Karpas-422 (cell line): ENCODE measurements around the gene TSPAN11. TPM values are rescaled to one million over a fixed set of nuclear protein-coding genes. Genes with fewer than 3 reads are reported as not detected.

Experiments used
- DNase-seq: peaks from one replicate; pipeline ENCODE4 v3.0.0-alpha.2; 2015
- H2AFZ ChIP-seq: fragments of 200-600 bp; sonication (generic); 2 replicates; pipeline ENCODE4 v1.6.1; 2014; ENCODE audit warnings: antibody characterized with exemption, low read length, mixed read lengths
- H3K27ac ChIP-seq: fragments of 200-600 bp; sonication (generic); 2 replicates; pipeline ENCODE4 v1.5.1; 2014; ENCODE audit warnings: mild to moderate bottlenecking, low read length, moderate library complexity
- H3K27me3 ChIP-seq: fragments of 200-600 bp; sonication (generic); 2 replicates; pipeline ENCODE4 v1.6.1; 2014; ENCODE audit warnings: low read length, mixed read lengths
- H3K36me3 ChIP-seq: fragments of 200-600 bp; sonication (generic); 2 replicates; pipeline ENCODE4 v1.6.1; 2014; ENCODE audit warnings: low read length, mixed read lengths; ENCODE audit not compliant: insufficient read depth
- H3K4me1 ChIP-seq: fragments of 200-600 bp; sonication (generic); 2 replicates; pipeline ENCODE4 v1.6.1; 2014; ENCODE audit warnings: mild to moderate bottlenecking, low read length, mixed read lengths
- H3K4me2 ChIP-seq: fragments of 200-600 bp; sonication (generic); 2 replicates; pipeline ENCODE4 v1.6.1; 2014; ENCODE audit warnings: low read length, low read depth, mild to moderate bottlenecking; ENCODE audit not compliant: poor library complexity, severe bottlenecking
- H3K4me3 ChIP-seq: fragments of 200-600 bp; sonication (generic); 2 replicates; pipeline ENCODE4 v1.5.1; 2014; ENCODE audit warnings: mild to moderate bottlenecking, antibody characterized with exemption, low read length, mixed read lengths
- H3K79me2 ChIP-seq: fragments of 200-600 bp; sonication (generic); 2 replicates; pipeline ENCODE4 v1.6.1; 2014; ENCODE audit warnings: mild to moderate bottlenecking, low read length, mixed read lengths
- H3K9ac ChIP-seq: fragments of 200-600 bp; sonication (generic); 2 replicates; pipeline ENCODE4 v1.6.0; 2014; ENCODE audit warnings: low read length
- H3K9me2 ChIP-seq: fragments of 200-600 bp; sonication (generic), shearing (Covaris generic); replicated peaks from 2 replicates; pipeline ENCODE4 v1.6.0; 2014; ENCODE audit warnings: mild to moderate bottlenecking, low read length, moderate library complexity; ENCODE audit not compliant: insufficient read depth
- H3K9me3 ChIP-seq: fragments of 300-700, 200-600 bp; sonication (generic); 2 replicates; pipeline ENCODE4 v1.6.1; 2014; ENCODE audit warnings: low read length, mixed read lengths
- H4K20me1 ChIP-seq: fragments of 200-600 bp; sonication (generic); 2 replicates; pipeline ENCODE4 v1.6.1; 2014; ENCODE audit warnings: mild to moderate bottlenecking, antibody characterized with exemption, low read length, low read depth; ENCODE audit not compliant: insufficient read depth
- total RNA-seq: library from RNA; depleted of rRNA; stranded (reverse); fragments of >200 nt; shearing (Covaris generic); gene quantifications from 2 replicates; pipeline ENCODE4 v1.2.3, GENCODE V29; 2014; ENCODE audit warnings: low replicate concordance

Gene TSPAN11
- total RNA-seq, 1 experiment from 2014 or later: not detected

DNA sequence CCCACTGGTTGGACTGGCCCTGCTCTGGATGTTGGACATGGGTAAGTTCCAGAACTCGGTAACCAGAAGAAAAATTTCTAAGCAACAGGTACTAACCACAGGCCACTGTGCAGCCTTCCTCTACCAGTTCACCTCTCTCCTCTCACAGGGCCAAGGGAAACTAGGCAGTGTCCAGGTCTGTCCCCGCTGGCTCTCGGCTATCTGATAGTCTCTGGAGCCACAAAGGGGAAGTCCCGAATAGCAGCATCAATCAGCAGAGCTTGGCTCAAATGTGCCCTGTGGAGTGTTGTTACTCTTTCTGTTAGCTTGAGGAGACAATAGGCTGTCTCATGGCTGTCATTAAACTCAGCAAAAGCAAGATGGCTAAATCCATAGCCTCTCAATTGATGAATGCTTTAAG, 73.2 kb downstream of the TSPAN11 start:
- no peaks in the 10 kb centered on the region for H4K20me1 ChIP-seq
- H2AFZ ChIP-seq: no peak overlapping the region
- no peak overlapping the region for H3K9ac ChIP-seq
- H3K36me3 ChIP-seq: no peaks in the 10 kb centered on the region
- no peaks in the 10 kb centered on the region for H3K4me1 ChIP-seq
- H3K27ac ChIP-seq: no peak overlapping the region
- H3K4me3 ChIP-seq: no peak overlapping the region
- no peaks in the 10 kb centered on the region for H3K27me3 ChIP-seq
- H3K4me2 ChIP-seq: no peak overlapping the region
- no peak for DNase-seq
- H3K79me2 ChIP-seq: no peaks in the 10 kb centered on the region
- no peaks in the 10 kb centered on the region for H3K9me2 ChIP-seq
- no peaks in the 10 kb centered on the region for H3K9me3 ChIP-seq

DNA sequence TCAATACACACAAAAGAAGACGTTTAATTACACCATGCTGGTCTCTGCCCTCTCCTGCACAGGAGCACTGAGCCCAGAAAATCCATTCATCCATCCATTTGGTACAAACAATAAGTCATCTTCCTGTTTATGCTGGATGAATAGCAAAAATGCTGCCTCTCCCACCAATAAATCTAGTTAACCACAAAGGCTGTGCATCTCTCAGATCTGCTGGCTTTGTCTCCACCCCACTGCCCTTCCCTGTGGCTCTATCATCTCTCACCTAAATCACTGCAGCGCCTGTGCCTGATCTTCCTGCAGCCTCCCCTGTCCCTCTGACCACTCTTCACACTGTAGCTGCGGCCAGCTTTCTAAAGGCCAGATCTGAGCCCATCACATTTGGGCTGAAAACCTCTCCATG, 74.2 kb downstream of the TSPAN11 start:
- H2AFZ ChIP-seq: no peak overlapping the region
- H3K4me2 ChIP-seq: no peak overlapping the region
- H3K4me1 ChIP-seq: no peaks in the 10 kb centered on the region
- H3K27ac ChIP-seq: no peak overlapping the region
- H3K36me3 ChIP-seq: no peaks in the 10 kb centered on the region
- no peaks in the 10 kb centered on the region for H3K9me2 ChIP-seq
- no peaks in the 10 kb centered on the region for H3K79me2 ChIP-seq
- no peaks in the 10 kb centered on the region for H3K27me3 ChIP-seq
- no peak for DNase-seq
- H3K4me3 ChIP-seq: no peak overlapping the region
- no peaks in the 10 kb centered on the region for H3K9me3 ChIP-seq
- no peak overlapping the region for H3K9ac ChIP-seq
- no peaks in the 10 kb centered on the region for H4K20me1 ChIP-seq

DNA sequence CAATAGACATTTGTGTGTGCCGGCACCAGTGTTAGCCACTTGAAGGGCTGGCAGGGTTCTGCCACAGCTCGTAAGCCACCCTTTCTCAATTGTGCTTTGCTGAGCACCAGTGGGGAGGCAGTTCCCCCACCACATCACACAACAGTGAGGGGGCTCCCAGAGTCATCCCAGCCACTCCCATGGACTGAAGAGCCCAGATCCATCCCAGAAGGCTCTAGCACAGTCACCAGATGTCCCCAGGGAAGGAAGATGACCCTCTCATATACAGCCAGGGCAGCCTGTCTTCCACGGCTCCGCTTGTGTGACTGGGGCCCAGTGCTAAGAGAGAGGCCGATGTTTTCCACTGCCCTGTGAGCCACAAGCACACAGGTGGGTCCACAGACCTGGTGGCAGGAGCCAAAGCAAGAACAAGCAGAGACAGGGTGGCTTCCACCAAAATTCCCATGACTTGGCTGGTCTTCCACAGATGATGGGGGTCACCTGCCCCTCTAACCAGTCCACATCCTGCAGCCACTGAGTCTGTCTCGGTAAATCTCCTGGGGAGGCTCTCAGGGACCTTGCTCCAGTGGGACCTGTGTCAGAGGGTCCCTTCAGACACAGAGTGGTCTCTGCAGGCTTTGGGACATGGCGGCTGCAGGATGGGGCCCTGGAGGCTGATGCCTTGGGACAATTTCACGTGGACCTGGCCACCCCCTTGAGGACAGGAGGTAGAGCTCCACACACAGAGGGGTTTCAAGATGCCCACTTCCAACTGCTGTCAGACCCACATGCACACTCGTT, 75.2 kb downstream of the TSPAN11 start:
- no peaks in the 10 kb centered on the region for H3K79me2 ChIP-seq
- H3K36me3 ChIP-seq: no peaks in the 10 kb centered on the region
- no peaks in the 10 kb centered on the region for H3K9me3 ChIP-seq
- H3K4me2 ChIP-seq: no peak overlapping the region
- H3K4me1 ChIP-seq: no peaks in the 10 kb centered on the region
- H3K27me3 ChIP-seq: no peaks in the 10 kb centered on the region
- DNase-seq: no peak
- no peaks in the 10 kb centered on the region for H4K20me1 ChIP-seq
- no peak overlapping the region for H3K4me3 ChIP-seq
- H3K27ac ChIP-seq: no peak overlapping the region
- no peak overlapping the region for H2AFZ ChIP-seq
- no peaks in the 10 kb centered on the region for H3K9me2 ChIP-seq
- no peak overlapping the region for H3K9ac ChIP-seq

DNA sequence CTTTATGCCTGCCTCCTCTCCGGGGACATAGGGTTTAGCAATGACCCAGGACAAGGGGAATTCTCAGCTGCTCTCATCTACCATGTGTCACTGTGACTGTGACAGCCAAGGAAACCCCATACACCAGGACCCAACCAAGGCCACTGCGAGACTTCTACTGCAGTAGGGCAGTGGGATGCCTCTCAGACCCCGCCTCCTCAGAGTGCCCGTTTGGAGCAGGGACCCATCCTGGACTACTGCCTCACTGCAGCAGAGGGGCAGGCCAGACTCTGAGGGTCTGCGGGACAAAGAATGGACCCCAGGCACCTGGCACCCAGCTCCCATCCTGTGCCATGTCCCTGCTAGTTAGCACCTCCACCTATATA, 75.8 kb downstream of the TSPAN11 start:
- Histone ChIP-seq H3K4me3 (no peak overlapping the region), H3K4me1 (no peaks in the 10 kb centered on the region), H3K36me3 (no peaks in the 10 kb centered on the region), H3K79me2 (no peaks in the 10 kb centered on the region), H3K27me3 (no peaks in the 10 kb centered on the region), H3K4me2 (no peak overlapping the region), H3K27ac (no peak overlapping the region), H3K9me2 (no peaks in the 10 kb centered on the region), H4K20me1 (no peaks in the 10 kb centered on the region), H3K9me3 (no peaks in the 10 kb centered on the region), H3K9ac (no peak overlapping the region), H2AFZ (no peak overlapping the region)
- no peak for DNase-seq

DNA sequence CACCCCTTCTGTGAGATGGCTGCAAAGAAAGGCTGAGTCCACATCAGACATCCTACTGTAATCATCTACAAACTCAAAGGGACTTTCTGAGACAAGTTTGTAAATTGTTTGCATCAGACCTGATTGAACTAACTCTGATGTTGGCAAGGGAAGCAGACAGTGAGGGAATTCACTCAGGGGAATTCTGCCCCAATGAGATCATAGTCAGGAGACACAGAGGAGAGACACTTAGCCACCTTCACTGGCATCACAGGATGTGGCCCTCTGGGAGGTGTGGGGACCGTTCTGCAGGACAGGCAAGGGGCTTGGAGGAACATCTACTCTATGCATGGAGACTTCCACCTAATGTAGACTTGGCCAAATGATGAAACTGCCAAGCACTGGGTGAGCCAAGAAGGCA, 76.5 kb downstream of the TSPAN11 start:
- no peaks in the 10 kb centered on the region for H3K27me3 ChIP-seq
- no peak overlapping the region for H3K4me2 ChIP-seq
- H3K9me2 ChIP-seq: no peaks in the 10 kb centered on the region
- H3K4me3 ChIP-seq: no peak overlapping the region
- H3K9me3 ChIP-seq: no peaks in the 10 kb centered on the region
- no peaks in the 10 kb centered on the region for H3K36me3 ChIP-seq
- DNase-seq: no peak
- no peaks in the 10 kb centered on the region for H3K4me1 ChIP-seq
- no peak overlapping the region for H3K27ac ChIP-seq
- no peaks in the 10 kb centered on the region for H4K20me1 ChIP-seq
- H3K79me2 ChIP-seq: no peaks in the 10 kb centered on the region
- no peak overlapping the region for H3K9ac ChIP-seq
- H2AFZ ChIP-seq: no peak overlapping the region

DNA sequence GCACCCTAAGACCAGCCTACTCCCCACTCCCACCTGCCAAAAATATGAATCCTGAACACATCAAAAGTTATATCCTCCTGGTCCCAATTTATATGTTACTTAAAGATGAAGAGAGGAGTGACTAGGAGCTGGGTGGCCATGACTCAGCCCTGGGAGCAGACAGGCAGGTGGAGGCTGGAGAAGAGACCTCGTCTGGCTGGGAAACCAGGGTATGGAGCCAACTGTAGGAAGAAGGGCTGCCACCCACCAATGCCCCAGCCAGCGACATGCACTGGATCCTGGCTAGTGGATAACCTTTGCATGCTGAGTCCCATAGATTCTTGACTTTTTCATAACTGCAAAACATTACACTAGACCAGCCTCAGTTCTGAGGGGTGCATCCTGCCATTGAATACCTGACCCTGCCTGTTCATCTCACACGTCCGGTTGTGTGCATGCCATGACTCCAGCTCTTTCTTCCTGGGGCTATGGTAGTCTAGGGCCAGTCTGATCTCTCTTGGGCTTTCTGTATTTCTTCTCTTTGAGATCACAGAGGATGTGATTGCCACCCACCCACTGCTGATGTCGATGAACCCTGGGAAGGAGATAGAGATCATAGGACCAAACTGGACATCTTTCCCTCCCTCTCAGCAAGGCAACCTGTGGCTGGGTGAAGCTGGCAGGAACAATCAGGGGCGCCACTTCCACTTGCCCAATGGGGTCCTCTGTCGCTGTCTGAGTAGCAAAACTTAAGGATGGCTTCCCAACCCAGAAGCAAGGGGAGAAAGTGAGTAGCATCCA, 77.5 kb downstream of the TSPAN11 start:
- Histone ChIP-seq H3K79me2 (no peaks in the 10 kb centered on the region), H3K9me3 (no peaks in the 10 kb centered on the region), H3K4me3 (no peak overlapping the region), H3K27me3 (no peaks in the 10 kb centered on the region), H3K36me3 (no peaks in the 10 kb centered on the region), H4K20me1 (no peaks in the 10 kb centered on the region), H3K27ac (no peak overlapping the region), H3K4me1 (no peaks in the 10 kb centered on the region), H2AFZ (no peak overlapping the region), H3K9ac (no peak overlapping the region), H3K9me2 (no peaks in the 10 kb centered on the region), H3K4me2 (no peak overlapping the region)
- no peak for DNase-seq

DNA sequence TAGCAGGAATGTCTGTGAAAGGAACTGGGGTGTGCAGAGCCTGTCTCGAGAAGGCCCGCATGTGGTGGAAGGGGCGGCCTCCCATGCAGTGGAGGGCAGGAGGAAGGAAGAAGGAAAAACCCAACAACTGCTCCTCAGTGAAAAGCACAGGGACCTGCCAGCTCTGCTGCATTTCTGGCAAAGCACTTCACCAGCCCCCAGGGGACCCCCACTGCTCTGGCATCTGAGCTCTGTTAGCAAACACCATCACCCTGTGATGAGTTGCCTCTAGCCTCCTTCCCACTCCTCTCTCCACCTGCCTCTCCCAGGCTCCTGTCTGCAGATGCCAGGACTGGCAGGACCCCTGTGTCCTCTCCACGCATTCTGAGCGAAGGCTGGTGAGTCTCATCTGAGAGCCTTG, 78.1 kb downstream of the TSPAN11 start:
- H3K27ac ChIP-seq: no peak overlapping the region
- no peak overlapping the region for H3K9ac ChIP-seq
- DNase-seq: no peak
- no peak overlapping the region for H2AFZ ChIP-seq
- no peaks in the 10 kb centered on the region for H3K9me2 ChIP-seq
- H3K4me2 ChIP-seq: no peak overlapping the region
- H3K4me3 ChIP-seq: no peak overlapping the region
- no peaks in the 10 kb centered on the region for H3K27me3 ChIP-seq
- no peaks in the 10 kb centered on the region for H3K36me3 ChIP-seq
- H3K4me1 ChIP-seq: no peaks in the 10 kb centered on the region
- H3K9me3 ChIP-seq: no peaks in the 10 kb centered on the region
- no peaks in the 10 kb centered on the region for H3K79me2 ChIP-seq
- H4K20me1 ChIP-seq: no peaks in the 10 kb centered on the region

DNA sequence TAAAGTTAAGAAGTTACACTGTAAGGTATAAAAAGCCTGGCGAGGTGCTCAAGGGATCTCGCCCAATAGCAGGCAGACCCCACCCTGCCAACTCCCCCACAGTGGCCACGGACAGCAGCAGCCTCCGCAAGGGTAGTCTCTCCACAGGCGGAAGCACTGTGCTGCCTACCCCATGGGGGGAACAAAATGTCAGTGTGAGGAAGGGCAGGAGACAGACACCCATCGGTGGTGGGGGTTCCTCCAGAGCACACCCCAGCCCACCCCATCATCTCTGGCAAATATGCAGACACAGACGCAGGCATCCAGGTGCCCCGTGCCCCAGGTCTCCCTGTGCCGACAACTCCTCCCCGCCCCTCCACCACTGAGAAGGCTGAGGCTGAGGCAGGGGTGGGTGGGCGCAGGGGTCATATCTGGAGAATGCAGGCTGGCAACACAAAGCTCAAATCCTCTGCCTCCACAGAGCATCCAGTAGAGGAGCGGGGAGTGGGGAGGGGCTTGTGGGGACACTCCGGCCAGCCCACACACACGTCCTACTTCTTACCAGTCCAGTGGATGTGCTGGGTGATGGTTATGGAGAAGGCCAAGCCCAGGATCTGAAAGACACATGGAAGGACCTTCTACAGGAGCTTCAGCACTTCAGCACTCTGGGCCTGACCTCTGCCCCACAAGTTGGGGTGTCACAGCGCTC, 78.9 kb downstream of the TSPAN11 start:
- Histone ChIP-seq H3K4me1 (no peaks in the 10 kb centered on the region), H3K9me3 (no peaks in the 10 kb centered on the region), H3K27me3 (no peaks in the 10 kb centered on the region), H3K9ac (no peak overlapping the region), H3K4me2 (no peak overlapping the region), H3K36me3 (no peaks in the 10 kb centered on the region), H3K9me2 (no peaks in the 10 kb centered on the region), H3K4me3 (no peak overlapping the region), H3K79me2 (no peaks in the 10 kb centered on the region), H3K27ac (no peak overlapping the region), H4K20me1 (no peaks in the 10 kb centered on the region), H2AFZ (no peak overlapping the region)
- DNase-seq: no peak
